K562 (cell line): Measurements from ENCODE around the gene LIMS1. TPM values are rescaled to one million over a fixed set of nuclear protein-coding genes. Genes with fewer than 3 reads are reported as not detected.
A peak's percentile ranks its signal among the peaks of the same experiment; 100 is the strongest.
"Not testable (repeated sequence)": the region's sequence is repeated elsewhere in the genome, so short reads cannot be mapped to it uniquely, and the experiment has no call there.

ENCODE experiments used
- ATAC-seq: fragments of 200-7000 bp; cut with Tn5 transposase; 3 replicates; pipeline ENCODE4 v1.9.1; 2020; ENCODE audit warnings: moderate library complexity
- BruUV-seq: library from RNA; stranded (reverse); fragments of 400-500 nt; replicated peaks from 2 replicates; lab custom pipeline; 2021; lab: Mats Ljungman, UMichigan
- CTCF ChIA-PET: fragments of 300-600 bp; formaldehyde crosslinking; extraction: SDS; loops from one replicate; lab custom pipeline; 2021; ENCODE audit warnings: low intra/inter-chr PET ratio; lab: Yijun Ruan, JAX
- POLR2A ChIA-PET: fragments of 300-600, 350-650 bp; sonication (Branson Sonifier 250); formaldehyde crosslinking; extraction: SDS; loops from one replicate; lab custom pipeline; 2021; ENCODE audit warnings: antibody characterized with exemption, inconsistent platforms; lab: Yijun Ruan, JAX
- DNase-seq, 4 experiments: peaks; one replicate each; pipeline versions ENCODE4 v3.0.0 to v3.0.0-alpha.2; 2011 to 2018; ENCODE audit warnings: low spot score in 3 of 4, mixed read lengths in 3 of 4; ENCODE audit errors: extremely low read depth in 1 of 4
- FAIRE-seq: peaks from 2 replicates; lab custom pipeline; 2011; peaks lifted over from hg19 to GRCh38; lab: Jason Lieb, UNC
- H2AFZ ChIP-seq: 2 replicates; pipeline ENCODE4 v1.6.0; 2011; ENCODE audit warnings: low read depth, low read length, control low read depth, inconsistent platforms
- H3K27ac ChIP-seq: fragments of 200-600 bp; 3 replicates; pipeline ENCODE4 v1.8.0; 2011; ENCODE audit warnings: low read depth, mild to moderate bottlenecking, control low read depth, inconsistent platforms, low read length, moderate library complexity, mixed read lengths; ENCODE audit errors: extremely low read depth
- H3K27me3 ChIP-seq, 2 experiments: fragments of 300-600 bp in 1 of 2; 2 replicates in 1 of 2; 3 replicates in 1 of 2; pipeline versions ENCODE4 v1.6.0 to v1.8.0; 2011; ENCODE audit warnings: inconsistent platforms in 2 of 2, low read length in 2 of 2, mild to moderate bottlenecking in 1 of 2, mixed read lengths in 1 of 2, moderate library complexity in 1 of 2; ENCODE audit not compliant: control insufficient read depth in 2 of 2, insufficient read depth in 2 of 2
- H3K36me3 ChIP-seq: fragments of 300-600 bp; 3 replicates; pipeline ENCODE4 v1.8.0; 2011; ENCODE audit warnings: mild to moderate bottlenecking, low read length, inconsistent platforms; ENCODE audit not compliant: control insufficient read depth, insufficient read depth
- H3K4me1 ChIP-seq, 2 experiments: fragments of 200-600 bp in 1 of 2; replicated peaks in 1 of 2; 2 replicates in 1 of 2; 3 replicates in 1 of 2; pipeline versions ENCODE4 v1.5.1 to v1.8.0; 2011; ENCODE audit warnings: inconsistent platforms in 2 of 2, low read length in 2 of 2, mild to moderate bottlenecking in 1 of 2, mixed read lengths in 1 of 2, moderate library complexity in 1 of 2; ENCODE audit not compliant: control insufficient read depth in 2 of 2, insufficient read depth in 2 of 2
- H3K4me2 ChIP-seq: 2 replicates; pipeline ENCODE4 v1.6.1; 2011; ENCODE audit warnings: low read length, control low read depth, inconsistent platforms, mixed read lengths; ENCODE audit not compliant: insufficient read depth
- H3K4me3 ChIP-seq: fragments of 200-600 bp; sonication (generic), shearing (Covaris generic); 2 replicates; pipeline ENCODE4 v1.5.1; 2016; ENCODE audit warnings: control low read depth, inconsistent platforms
- H3K79me2 ChIP-seq: fragments of 200-600 bp; 3 replicates; pipeline ENCODE4 v1.8.0; 2011; ENCODE audit warnings: low read length, inconsistent platforms; ENCODE audit not compliant: control insufficient read depth, insufficient read depth
- H3K9ac ChIP-seq, 2 experiments: 2 replicates each; pipeline versions ENCODE4 v1.6.0 to v1.6.1; 2011; ENCODE audit warnings: low read depth in 2 of 2, low read length in 2 of 2, control low read depth in 1 of 2, inconsistent platforms in 1 of 2, mild to moderate bottlenecking in 1 of 2, mixed read lengths in 1 of 2; ENCODE audit not compliant: insufficient read depth in 1 of 2
- H3K9me1 ChIP-seq: one replicate; pipeline ENCODE4 v1.6.0; 2011; ENCODE audit warnings: inconsistent platforms, mild to moderate bottlenecking, low read length, moderate library complexity; ENCODE audit not compliant: control insufficient read depth, insufficient read depth
- H3K9me3 ChIP-seq: replicated peaks from 2 replicates; pipeline ENCODE4 v1.5.1; 2011; ENCODE audit warnings: low read depth, low read length, inconsistent platforms; ENCODE audit not compliant: control insufficient read depth, insufficient read depth
- H4K20me1 ChIP-seq: replicated peaks from 2 replicates; pipeline ENCODE4 v1.6.1; 2011; ENCODE audit warnings: low read length, inconsistent platforms, mixed read lengths; ENCODE audit not compliant: control insufficient read depth, insufficient read depth
- AFF1 ChIP-seq, 2 experiments: fragments of 450-650 bp; IDR thresholded peaks; 2 replicates each; pipeline ENCODE4 v1.6.1; 2018; ENCODE audit warnings: mild to moderate bottlenecking in 2 of 2, low read depth in 1 of 2; ENCODE audit not compliant: partially characterized antibody in 2 of 2
- WGBS: fragments of 100-300 bp; shearing (Covaris generic); methylation state at CpG from one replicate; pipeline ENCODE4 v1.1.6; 2016; ENCODE audit warnings: low coverage, mixed read lengths; ENCODE audit not compliant: insufficient coverage; ENCODE audit errors: missing lambda C conversion rate; 5-methylcytosine and 5-hydroxymethylcytosine counted together
- in situ Hi-C: fragments of 300-500 bp; cut with MboI; formaldehyde crosslinking; loops from 4 replicates; pipeline ENCODE4 v1.15.0; 2018; ENCODE audit warnings: inconsistent platforms, mixed read lengths
- intact Hi-C: fragments of 100-400 bp; cut with micrococcal nuclease; formaldehyde crosslinking; loops from 2 replicates; pipeline ENCODE4 v1.14.2; 2022
- polyA plus RNA-seq, 8 experiments: library from polyadenylated mRNA; depleted of rRNA in 4 of 8; stranded (reverse) in 5 of 8; unstranded in 3 of 8; fragments of >200 nt; fragmentation: Nextera tagmentation in 2 of 8; fragmentation: Illumina TruSeq in 1 of 8; extraction: Ambion mirVana in 2 of 8; extraction: Trizol in 1 of 8; gene quantifications; 2 replicates each; pipeline versions ENCODE4 v1.2.1 to v1.2.3, GENCODE V29; 2011 to 2014; ENCODE audit warnings: inconsistent platforms in 1 of 8, missing spikeins in 1 of 8
- total RNA-seq, 7 experiments: library from RNA; depleted of rRNA in 6 of 7; stranded (reverse); fragments of >200 nt in 6 of 7; fragmentation: Illumina TruSeq in 2 of 7; extraction: Trizol in 2 of 7; gene quantifications; 2 replicates each; pipeline versions ENCODE4 v1.2.1 to v1.2.3, GENCODE V29; 2011 to 2021; ENCODE audit warnings: low replicate concordance in 1 of 7

LIMS1 gene
- total and polyA plus RNA-seq, 9 of the 15 experiments (the other 6 are each of a cell fraction or from before 2014, with no cell fraction given), result 52.8 to 134 (median 81.0) TPM

- H3K4me2 ChIP-seq, H3K9ac ChIP-seq, DNase-seq, H3K4me3 ChIP-seq, H3K9me1 ChIP-seq, H4K20me1 ChIP-seq, H3K27ac ChIP-seq, in situ Hi-C loops, H2AFZ ChIP-seq, H3K27me3 ChIP-seq, H3K36me3 ChIP-seq, FAIRE-seq, CTCF ChIA-PET, ATAC-seq, intact Hi-C loops, BruUV-seq, POLR2A ChIA-PET: not testable (repeated sequence)
- Histone ChIP-seq H3K4me1 (peaks cover 0 to 14% of the 10 kb centered on the region in 2 experiments; a peak in 4 of 5 replicates), H3K79me2 (peaks cover 39% of the 10 kb centered on the region), H3K9me3 (peaks cover 14% of the 10 kb centered on the region)
- 96% methylated on average over 6 of the region's 6 CpGs for WGBS
These were observed 110.2 kb downstream of the LIMS1 start for GRCh38 chr2:108644446-108644845.

GRCh38 chr2:108648796-108649195 lies 114.5 kb downstream of the LIMS1 start:
- H2AFZ ChIP-seq, H3K9me1 ChIP-seq, H3K27me3 ChIP-seq, ATAC-seq, H3K4me3 ChIP-seq, CTCF ChIA-PET, H3K4me2 ChIP-seq, BruUV-seq, FAIRE-seq, H3K27ac ChIP-seq, H3K36me3 ChIP-seq, H3K9ac ChIP-seq, intact Hi-C loops, in situ Hi-C loops, H3K9me3 ChIP-seq, H4K20me1 ChIP-seq, DNase-seq, H3K4me1 ChIP-seq: not testable (repeated sequence)
- POLR2A ChIA-PET, result interaction anchor here (1.1 kb wide), 1 partner anchor 12 kb away, joined by 4 read pairs; no protein-coding TSS in a partner anchor
- peaks cover 10% of the 10 kb centered on the region; the same call in 1 of the 3 replicates for H3K79me2 ChIP-seq
- peak in 1 of 2 experiments; percentile 43 for TF ChIP-seq AFF1 (IDR thresholded peaks at IDR 0.05; ENCODE audit: low read depth in 1 of 2, partially characterized antibody in 2 of 2)

GRCh38 chr2:108650465-108650864 lies 116.2 kb downstream of the LIMS1 start:
- H3K9ac ChIP-seq, H2AFZ ChIP-seq, DNase-seq, CTCF ChIA-PET, in situ Hi-C loops, H3K4me2 ChIP-seq, H3K4me3 ChIP-seq, H3K9me3 ChIP-seq, ATAC-seq, intact Hi-C loops, H3K9me1 ChIP-seq, H3K4me1 ChIP-seq, H3K27me3 ChIP-seq, BruUV-seq, H3K27ac ChIP-seq, H4K20me1 ChIP-seq, H3K36me3 ChIP-seq, FAIRE-seq, POLR2A ChIA-PET: not testable (repeated sequence)
- H3K79me2 ChIP-seq, result peaks cover 13% of the 10 kb centered on the region; the same call in 1 of the 3 replicates
- 94% methylated on average over 4 of the region's 8 CpGs for WGBS
